ENCODE measurements around the gene POLRMT. TPM values are rescaled to one million over a fixed set of nuclear protein-coding genes. Genes with fewer than 3 reads are reported as not detected.

The POLRMT gene
- 68.8 to 114 TPM (median 109 TPM) in 5 replicates for total RNA-seq (2022; extraction: Qiagen RNA extraction; ENCODE audit: low read depth)

GRCh38 chr19:633068-633785 lies at the start of gene POLRMT:
POLRMT (minus strand) TSS chr19:633537; CDS start chr19:633512, 25 bp downstream.

GRCh38 chr19:676339-677105 lies 43.2 kb upstream of the POLRMT start, which contains the start of gene FSTL3:
FSTL3 (plus strand) TSS chr19:676392; CDS start chr19:676424, 32 bp downstream.

GRCh38 chr19:662962-663681 lies 29.8 kb upstream of the POLRMT start, which contains the start of gene RNF126:
RNF126 (minus strand) TSS chr19:663214; CDS start chr19:663121, 93 bp downstream.

GRCh38 chr19:639253-640160 lies 6.2 kb upstream of the POLRMT start, which contains the start of gene FGF22:
FGF22 (plus strand) TSS chr19:639879; CDS start chr19:639926, 47 bp downstream.

GRCh38 chr19:589693-590395 lies 43.5 kb downstream of the POLRMT start, which contains the start of gene HCN2:
HCN2 (plus strand) TSS chr19:589881; CDS start chr19:589946, 65 bp downstream.

GRCh38 chr19:572140-572742 lies 61.1 kb downstream of the POLRMT start, which contains the start of gene BSG:
BSG (plus strand) TSS chr19:572596; CDS start chr19:572635, 39 bp downstream.

Other genes starting within 250 kb of the POLRMT start
- gene C2CD4C, start 224.4 kb downstream of the POLRMT start, total RNA-seq (2022; extraction: Qiagen RNA extraction; ENCODE audit: low read depth): 0.14 to 0.75 TPM (median 0.46 TPM) in 5 replicates
- 0.58 to 1.2 TPM (median 1.0 TPM) in 5 replicates for gene SHC2, start 172.5 kb downstream of the POLRMT start, total RNA-seq (2022; extraction: Qiagen RNA extraction; ENCODE audit: low read depth)
- 0.18 to 0.51 TPM (median 0.31 TPM) in 4 of 5 replicates, not detected in the other for gene MADCAM1, start 137.1 kb downstream of the POLRMT start, total RNA-seq (2022; extraction: Qiagen RNA extraction; ENCODE audit: low read depth)
- 7.6 to 22.9 TPM (median 18.8 TPM) in 5 replicates for gene TPGS1, start 126.0 kb downstream of the POLRMT start, total RNA-seq (2022; extraction: Qiagen RNA extraction; ENCODE audit: low read depth)
- 53.3 to 112 TPM (median 108 TPM) in 5 replicates for gene CDC34, start 101.8 kb downstream of the POLRMT start, total RNA-seq (2022; extraction: Qiagen RNA extraction; ENCODE audit: low read depth)
- 0.28 to 0.63 TPM (median 0.43 TPM) in 4 of 5 replicates, not detected in the other for gene GZMM, start 89.5 kb downstream of the POLRMT start, total RNA-seq (2022; extraction: Qiagen RNA extraction; ENCODE audit: low read depth)
- gene BSG, start 60.9 kb downstream of the POLRMT start, total RNA-seq (2022; extraction: Qiagen RNA extraction; ENCODE audit: low read depth): 506 to 741 TPM (median 712 TPM) in 5 replicates
- 20.5 to 50.9 TPM (median 41.7 TPM) in 5 replicates for gene HCN2, start 43.7 kb downstream of the POLRMT start, total RNA-seq (2022; extraction: Qiagen RNA extraction; ENCODE audit: low read depth)
- 0.21 to 1.0 TPM (median 0.87 TPM) in 5 replicates for gene FGF22, start 6.3 kb upstream of the POLRMT start, total RNA-seq (2022; extraction: Qiagen RNA extraction; ENCODE audit: low read depth)
- gene RNF126, start 29.7 kb upstream of the POLRMT start, total RNA-seq (2022; extraction: Qiagen RNA extraction; ENCODE audit: low read depth): 47.8 to 75.4 TPM (median 73.2 TPM) in 5 replicates
- gene FSTL3, start 42.9 kb upstream of the POLRMT start, total RNA-seq (2022; extraction: Qiagen RNA extraction; ENCODE audit: low read depth): 142 to 260 TPM (median 223 TPM) in 5 replicates
- gene PRSS57, start 61.9 kb upstream of the POLRMT start, total RNA-seq (2022; extraction: Qiagen RNA extraction; ENCODE audit: low read depth): not detected in 5 replicates
- gene PALM, start 75.4 kb upstream of the POLRMT start, total RNA-seq (2022; extraction: Qiagen RNA extraction; ENCODE audit: low read depth): 9.7 to 17.2 TPM (median 14.3 TPM) in 5 replicates
- 57.6 to 105 TPM (median 93.9 TPM) in 5 replicates for gene MISP, start 117.6 kb upstream of the POLRMT start, total RNA-seq (2022; extraction: Qiagen RNA extraction; ENCODE audit: low read depth)
- gene PTBP1, start 163.9 kb upstream of the POLRMT start, total RNA-seq (2022; extraction: Qiagen RNA extraction; ENCODE audit: low read depth): 198 to 222 TPM (median 215 TPM) in 5 replicates
- gene PLPPR3, start 188.4 kb upstream of the POLRMT start, total RNA-seq (2022; extraction: Qiagen RNA extraction; ENCODE audit: low read depth): 1.2 to 7.0 TPM (median 5.6 TPM) in 5 replicates
- gene AZU1, start 194.3 kb upstream of the POLRMT start, total RNA-seq (2022; extraction: Qiagen RNA extraction; ENCODE audit: low read depth): 0.26 to 0.27 TPM in 2 of 5 replicates, not detected in the others
- gene PRTN3, start 207.5 kb upstream of the POLRMT start, total RNA-seq (2022; extraction: Qiagen RNA extraction; ENCODE audit: low read depth): 0.24 to 0.64 TPM (median 0.34 TPM) in 3 of 5 replicates, not detected in the others
- gene ELANE, start 218.8 kb upstream of the POLRMT start, total RNA-seq (2022; extraction: Qiagen RNA extraction; ENCODE audit: low read depth): 0.15 to 0.16 TPM in 2 of 5 replicates, not detected in the others
- gene CFD, start 226.1 kb upstream of the POLRMT start, total RNA-seq (2022; extraction: Qiagen RNA extraction; ENCODE audit: low read depth): 5.8 to 25.7 TPM (median 20.6 TPM) in 5 replicates

Data from A549 treated with ZK216348 at 1 μM for 4 hours (cell line).